Subcutaneous preadipocyte (primary cell): ENCODE measurements around the gene WTAP. TPM values are rescaled to one million over a fixed set of nuclear protein-coding genes. Genes with fewer than 3 reads are reported as not detected.

Experiments used
- small RNA-seq: library from RNA; depleted of rRNA; stranded (forward); fragments of <200 nt; gene quantifications from one replicate; pipeline ENCODE3, GENCODE V24; 2012
- total RNA-seq: library from RNA; depleted of rRNA; stranded (reverse); fragments of >200 nt; gene quantifications from 2 replicates; pipeline ENCODE4 v1.2.3, GENCODE V29; 2012

The WTAP gene
- total RNA-seq, result 100 and 109 TPM in 2 replicates

DNA sequence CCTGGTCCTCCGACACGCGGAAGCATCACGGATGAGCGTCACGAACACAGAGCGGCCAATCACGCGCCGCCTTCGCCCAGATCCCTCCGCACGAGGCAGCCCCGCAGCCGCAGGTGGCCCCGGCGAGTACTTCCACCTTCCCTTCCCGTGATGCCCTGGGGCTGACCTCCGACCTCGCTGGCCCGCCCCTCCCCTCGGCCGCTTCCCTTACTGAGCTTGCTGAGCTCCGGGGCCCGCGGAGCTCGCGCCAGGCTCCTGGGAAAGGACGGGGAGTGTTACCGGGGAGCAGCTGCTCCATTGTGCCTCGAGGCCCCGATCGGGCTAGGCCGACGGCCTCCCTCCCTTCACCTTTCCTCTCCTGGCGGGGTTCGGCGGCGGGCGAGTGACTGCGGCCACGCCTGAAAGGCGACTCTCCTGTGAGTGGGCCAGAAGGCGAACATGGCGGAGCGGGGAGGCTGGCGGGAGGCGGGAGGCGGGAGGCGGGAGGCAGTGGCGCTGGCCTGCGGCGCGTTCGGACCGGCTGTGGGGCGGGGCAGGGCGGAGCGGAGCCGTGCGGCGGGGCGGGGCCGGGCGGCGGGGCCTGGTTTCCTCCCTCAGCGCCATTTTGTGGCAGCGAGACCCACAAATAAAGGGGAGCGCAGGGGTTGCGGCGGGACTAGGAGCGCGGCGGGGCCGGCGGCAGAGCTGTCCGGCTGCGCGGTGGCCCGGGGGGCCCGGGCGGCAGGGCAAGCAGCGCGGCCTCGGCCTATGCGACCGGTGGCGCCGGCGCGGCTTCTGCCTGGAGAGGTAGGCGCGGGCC lies at the start of gene WTAP:
Gene WTAP (plus strand): TSS at position 589 of the 799 bp plus-strand sequence. CDS start 8,760 bp downstream, outside the sequence.

DNA sequence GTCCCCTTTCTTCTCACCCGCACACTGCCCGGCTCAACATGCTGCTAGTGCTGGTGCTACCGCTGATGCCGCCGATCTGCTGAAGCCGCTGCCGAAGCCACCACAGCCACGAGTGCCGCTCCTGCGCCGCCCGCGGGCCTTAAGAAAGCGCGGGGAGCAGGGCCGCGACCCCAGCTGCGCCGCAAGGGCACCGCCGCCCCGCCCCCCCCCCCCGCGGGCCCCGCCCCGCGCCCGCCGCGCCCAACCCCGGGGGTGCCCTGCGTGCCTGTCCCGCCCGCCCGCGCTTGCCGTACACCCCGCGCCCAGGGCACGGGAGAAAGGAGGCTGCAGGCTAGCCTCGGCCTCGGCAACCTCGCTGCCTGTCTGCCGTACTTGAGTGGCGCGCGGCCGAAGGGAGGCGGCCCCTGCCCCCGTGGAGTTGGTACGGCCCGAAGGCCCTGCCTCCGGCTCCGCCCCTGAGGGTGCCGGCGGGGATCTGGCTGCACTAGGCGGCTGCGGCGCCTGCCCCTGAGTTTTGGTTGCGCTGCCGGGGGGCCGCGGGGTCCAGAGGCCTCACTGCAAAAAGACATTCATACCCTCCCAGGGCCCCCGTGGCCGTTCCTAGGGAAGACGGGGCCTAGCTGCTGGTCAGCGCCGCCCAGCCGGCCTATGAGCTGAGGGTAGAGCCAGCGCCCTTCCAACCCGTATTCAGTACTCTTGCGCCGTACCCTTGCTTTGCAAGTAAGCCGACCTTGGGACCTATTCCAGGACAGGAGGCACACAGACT lies 34.0 kb upstream of the WTAP start, which contains the start of gene SOD2:
Gene SOD2 (minus strand): TSS at position 114 of the 766 bp plus-strand sequence. CDS start 74 bp downstream, at position 40.

DNA sequence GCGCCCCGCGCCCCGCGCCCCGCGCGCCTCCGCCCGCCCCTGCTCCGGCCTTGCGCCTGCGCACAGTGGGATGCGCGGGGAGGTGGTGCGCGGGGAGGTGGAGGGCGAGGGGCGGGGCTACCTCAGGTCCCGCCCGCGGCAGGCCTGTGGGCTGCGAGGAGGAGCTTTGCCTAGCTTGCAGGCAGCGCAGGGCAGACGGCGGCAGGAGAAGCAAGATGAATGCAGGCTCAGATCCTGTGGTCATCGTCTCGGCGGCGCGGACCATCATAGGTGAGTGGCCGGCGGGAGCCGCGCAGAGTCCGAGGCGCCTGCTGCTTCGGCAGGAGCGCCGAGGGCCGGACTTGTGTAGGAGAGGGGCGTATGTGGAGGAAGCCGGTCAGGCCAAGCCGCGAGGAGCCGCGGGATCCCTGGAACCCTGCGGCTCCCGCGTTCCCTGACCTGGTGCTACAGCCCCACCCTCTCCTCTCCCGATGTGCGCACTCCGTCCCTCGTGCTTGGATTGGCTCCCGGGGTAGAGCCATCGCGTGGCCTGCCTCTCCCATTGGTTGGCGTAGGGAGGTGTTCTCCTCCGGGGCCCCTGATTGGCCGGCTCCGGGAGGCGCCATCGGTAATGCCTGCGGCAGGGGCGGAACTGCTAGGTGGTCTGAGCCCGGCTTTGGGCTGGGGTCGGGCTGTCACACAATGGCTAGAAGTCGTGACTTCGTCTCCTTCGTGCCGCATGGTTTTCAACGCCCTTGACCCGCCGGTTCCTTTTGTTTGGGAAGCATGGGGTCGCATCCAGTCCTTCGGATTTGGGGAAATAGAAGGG lies 34.8 kb downstream of the WTAP start, which contains the start of gene ACAT2:
Gene ACAT2 (plus strand): TSS at position 173 of the 808 bp plus-strand sequence. CDS start 43 bp downstream, at position 216.

DNA sequence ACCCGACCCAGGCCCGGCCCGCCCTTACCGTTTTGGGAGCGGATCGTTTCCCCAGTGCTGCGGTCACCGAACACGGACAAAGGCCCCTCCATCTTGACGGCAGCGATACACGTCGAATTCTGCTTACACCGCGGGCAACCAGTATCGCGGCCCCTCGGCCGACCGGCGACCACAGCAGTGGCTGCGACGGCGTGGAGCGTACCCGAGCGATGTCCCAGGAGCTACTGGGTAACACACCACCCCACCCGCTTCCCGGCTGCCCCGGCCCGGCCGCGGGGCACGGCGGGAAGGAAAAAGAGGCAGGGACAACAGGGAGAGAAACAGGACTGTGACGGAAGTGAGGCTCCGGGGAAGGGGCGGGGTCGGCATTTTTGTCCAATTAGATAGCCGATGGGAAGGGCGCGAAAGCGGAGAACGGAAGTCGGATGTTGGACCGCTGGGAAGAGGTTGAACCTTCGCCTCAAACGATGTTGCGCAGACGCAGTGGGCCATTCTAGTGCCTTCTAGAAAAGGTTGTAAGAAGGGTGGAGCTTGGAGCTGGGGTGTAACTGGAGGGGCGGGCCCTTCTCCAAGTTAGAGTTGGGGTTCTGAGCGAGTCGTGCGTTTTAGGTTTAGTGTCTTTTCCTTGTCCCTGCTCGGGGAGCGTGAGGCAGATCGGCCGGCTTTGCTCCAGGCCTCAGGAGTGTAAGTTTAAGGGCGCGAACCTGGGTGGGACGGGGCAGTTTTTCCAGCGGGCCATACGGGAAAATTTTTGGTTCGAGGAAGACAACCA lies 62.3 kb downstream of the WTAP start, which contains the start of gene TCP1:
Gene TCP1 (minus strand): TSS at position 226 of the 772 bp plus-strand sequence. CDS start 134 bp downstream, at position 92.

DNA sequence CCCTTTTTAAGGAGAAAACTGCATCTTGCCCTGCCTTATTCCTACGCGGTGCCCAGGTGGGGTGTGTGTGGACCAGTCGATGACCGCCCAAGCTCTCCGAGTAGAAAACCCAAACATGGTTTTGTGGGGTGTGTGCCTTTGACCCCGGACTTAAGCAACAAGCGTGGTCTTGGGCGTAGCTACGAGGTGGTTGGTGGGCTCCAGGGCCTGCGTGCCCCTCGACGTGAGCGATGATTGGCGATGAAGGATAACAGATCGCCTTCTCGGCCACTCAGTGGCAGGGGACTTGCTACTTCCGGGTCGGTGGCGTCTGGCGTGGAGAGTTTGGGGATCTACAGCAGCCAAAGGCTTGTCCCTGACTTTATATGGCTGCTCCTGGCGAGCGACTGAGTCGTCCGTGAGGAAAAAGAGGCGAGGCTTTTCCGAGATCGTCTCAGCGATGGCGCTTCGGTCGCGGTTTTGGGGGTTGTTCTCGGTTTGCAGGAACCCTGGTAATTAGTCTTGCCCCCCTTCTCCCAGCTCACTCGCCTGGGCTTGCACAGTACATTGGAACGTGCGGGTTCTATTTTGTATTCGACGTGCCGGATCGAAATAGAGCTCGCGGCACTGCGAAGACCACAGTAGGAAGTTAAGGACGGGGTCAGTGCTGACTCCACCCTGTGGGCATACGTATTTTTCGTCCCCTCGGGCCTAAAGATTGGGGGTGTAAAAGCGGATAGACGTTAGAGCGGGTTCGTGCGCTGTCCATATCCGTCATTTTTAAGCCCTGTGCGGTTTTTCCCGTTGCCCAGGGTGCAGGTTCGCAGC lies 63.0 kb downstream of the WTAP start, which contains the start of gene MRPL18:
Gene MRPL18 (plus strand): TSS at position 319 of the 807 bp plus-strand sequence. CDS start 121 bp downstream, at position 440.

DNA sequence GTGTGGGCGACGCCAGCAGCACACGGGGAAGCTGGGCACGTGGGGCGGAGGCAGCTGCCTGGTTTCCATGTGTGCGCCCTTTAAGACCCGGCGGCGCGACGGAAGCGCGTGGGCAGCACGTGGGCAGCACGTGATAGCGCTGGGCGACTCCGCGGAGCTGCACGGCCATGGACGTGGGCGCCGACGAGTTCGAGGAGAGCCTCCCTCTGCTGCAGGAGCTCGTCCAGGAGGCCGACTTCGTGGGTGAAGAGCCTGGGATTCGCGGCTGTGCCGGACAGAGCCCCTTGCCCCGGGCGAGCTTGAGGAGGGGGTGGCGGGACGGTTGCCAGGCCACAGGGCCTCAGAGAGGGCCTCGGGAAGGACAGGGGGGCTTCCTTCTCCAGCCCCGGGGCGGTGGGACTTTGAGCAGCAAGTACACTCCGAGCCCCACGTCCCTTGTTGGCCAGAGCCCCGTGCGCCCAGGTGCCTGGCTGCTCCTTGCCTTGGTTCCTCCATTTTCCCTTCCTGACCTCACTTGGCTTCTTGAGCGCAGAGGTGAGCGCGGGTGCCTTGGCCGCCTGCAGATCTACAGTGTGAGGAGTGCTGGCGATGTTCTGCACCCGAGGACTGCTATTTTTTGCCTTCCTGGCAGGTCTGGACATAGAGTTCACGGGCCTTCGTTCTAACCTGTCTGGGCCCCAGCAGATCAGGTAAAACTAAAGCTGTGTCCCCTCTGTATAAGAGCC lies 73.0 kb downstream of the WTAP start, which contains the start of gene PNLDC1:
Gene PNLDC1 (plus strand): TSS at position 136 of the 725 bp plus-strand sequence. CDS start 32 bp downstream, at position 168.

Small RNAs within 50 kb of the gene (small RNA-seq; reads per million reads assigned to genes)
- gene RNU4ATAC18P (not detected), gene SNORA20 (618 reads per million, percentile 99 among the genes with 10 or more reads in this experiment), gene SNORA29 (not detected)

Other genes with a start within 250 kb of the WTAP start
- 189 and 468 TPM in 2 replicates for gene SOD2, start 34.3 kb upstream of the WTAP start, total RNA-seq
- gene ACAT2, start 34.5 kb downstream of the WTAP start, total RNA-seq, result 90.8 and 130 TPM in 2 replicates
- 253 and 314 TPM in 2 replicates for gene TCP1, start 62.1 kb downstream of the WTAP start, total RNA-seq
- 79.0 and 88.4 TPM in 2 replicates for gene MRPL18, start 63.0 kb downstream of the WTAP start, total RNA-seq
- 0.73 TPM in 1 of 2 replicates, not detected in the other for gene PNLDC1, start 72.8 kb downstream of the WTAP start, total RNA-seq
- not detected in 2 replicates for gene MAS1, start 163.5 kb downstream of the WTAP start, total RNA-seq
- 108 and 148 TPM in 2 replicates for gene IGF2R, start 241.6 kb downstream of the WTAP start, total RNA-seq